ENCODE measurements around the gene TNS3. TPM values are rescaled to one million over a fixed set of nuclear protein-coding genes. Genes with fewer than 3 reads are reported as not detected.

TNS3 gene
- total and polyA plus RNA-seq, 2 of the 13 experiments (the other 11 are each of a cell fraction or from before 2014, with no cell fraction given) = 52.9 to 55.7 TPM

GRCh38 chr7:47335071-47335470 is 246.8 kb downstream of the TNS3 start:
- in situ Hi-C loops (cut with HindIII; ENCODE audit: extremely low pct_ligation_motif_present, low pct_unique_long_range_greater_than_20kb) = no loop called here
- no peak overlapping the region for H3K27ac ChIP-seq (ENCODE audit: extremely low read length, insufficient read depth, low read length)
- H3K4me3 ChIP-seq (replicated peaks in 1 of 3; ENCODE audit: insufficient read depth in 1 of 3, low read depth in 2 of 3, low read length in 3 of 3) = no peak overlapping the region
- no peak overlapping the region for H3K9ac ChIP-seq (ENCODE audit: insufficient read depth, low read depth, low read length)
- H3K36me3 ChIP-seq (replicated peaks in 1 of 2; ENCODE audit: control insufficient read depth in 1 of 2, insufficient read depth in 2 of 2, low read length in 2 of 2) = peaks cover 44 to 76% of the 10 kb centered on the region in 2 experiments
- no peak overlapping the region for H2AFZ ChIP-seq (ENCODE audit: low read length)
- WGBS (ENCODE audit: low lambda C conversion rate) = 100% methylated on average over 4 of the region's 6 CpGs
- H3K9me3 ChIP-seq (ENCODE audit: low read length) = no peaks in the 10 kb centered on the region
- no peaks in the 10 kb centered on the region for H3K79me2 ChIP-seq (ENCODE audit: insufficient read depth, low read length)
- no TSS peak for BruUV-seq (replicated peaks)
- no peak for TF ChIP-seq CHD4 (IDR thresholded peaks at IDR 0.05; ENCODE audit: borderline replicate concordance, low read length)
- no peak for TF ChIP-seq ZNF589 (CRISPR knock-in tag; conservative IDR thresholded peaks at IDR 0.05)
- TF ChIP-seq ZNF354B (CRISPR knock-in tag; IDR thresholded peaks at IDR 0.05) = no peak
- TF ChIP-seq, protein P1, sequence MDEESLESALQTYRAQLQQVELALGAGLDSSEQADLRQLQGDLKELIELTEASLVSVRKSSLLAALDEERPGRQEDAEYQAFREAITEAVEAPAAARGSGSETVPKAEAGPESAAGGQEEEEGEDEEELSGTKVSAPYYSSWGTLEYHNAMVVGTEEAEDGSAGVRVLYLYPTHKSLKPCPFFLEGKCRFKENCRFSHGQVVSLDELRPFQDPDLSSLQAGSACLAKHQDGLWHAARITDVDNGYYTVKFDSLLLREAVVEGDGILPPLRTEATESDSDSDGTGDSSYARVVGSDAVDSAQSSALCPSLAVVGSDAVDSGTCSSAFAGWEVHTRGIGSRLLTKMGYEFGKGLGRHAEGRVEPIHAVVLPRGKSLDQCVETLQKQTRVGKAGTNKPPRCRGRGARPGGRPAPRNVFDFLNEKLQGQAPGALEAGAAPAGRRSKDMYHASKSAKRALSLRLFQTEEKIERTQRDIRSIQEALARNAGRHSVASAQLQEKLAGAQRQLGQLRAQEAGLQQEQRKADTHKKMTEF (CRISPR knock-in tag; IDR thresholded peaks at IDR 0.05) = no peak
- no peak for TF ChIP-seq ATM (IDR thresholded peaks at IDR 0.05; ENCODE audit: borderline replicate concordance)
- TF ChIP-seq CEBPB (IDR thresholded peaks at IDR 0.05; ENCODE audit: borderline replicate concordance, low read depth, low read length) = no peak
- peak; percentile 31 for TF ChIP-seq AGO2 (optimal IDR thresholded peaks at IDR 0.05; ENCODE audit: low read depth, low read length)
- peak; percentile 59 for TF ChIP-seq MNT (IDR thresholded peaks at IDR 0.05)
- peaks cover 7% of the 10 kb centered on the region for H4K20me1 ChIP-seq (ENCODE audit: insufficient read depth, low read length)
- no peak for FAIRE-seq
- no peak for ATAC-seq
- intact Hi-C loops (cut with micrococcal nuclease; ENCODE audit: unreplicated experiment) = loop anchor here (5.0 kb wide), 1 partner anchor 68 kb away; no protein-coding TSS in a partner anchor
- ChIA-PET POLR2A (no interaction called here), CTCF (ENCODE audit: low intra/inter-chr PET ratio, low total read pairs) (no interaction called here)
- H3K4me1 ChIP-seq (ENCODE audit: insufficient read depth, low read length) = no peaks in the 10 kb centered on the region
- no peaks in the 10 kb centered on the region for H3K27me3 ChIP-seq (ENCODE audit: control insufficient read depth in 1 of 2, insufficient read depth in 2 of 2, low read length in 2 of 2)
- no peak for DNase-seq (ENCODE audit: low spot score)
- H3K4me2 ChIP-seq (ENCODE audit: low read depth, low read length) = no peak overlapping the region

Data from HepG2 (cell line).